GM12878 (cell line): ENCODE data around the gene CORO2B. TPM values are rescaled to one million over a fixed set of nuclear protein-coding genes. Genes with fewer than 3 reads are reported as not detected.

Experiments used
- ATAC-seq: fragments of 200-7000 bp; cut with Tn5 transposase; 3 replicates; pipeline ENCODE4 v1.9.1; 2020; ENCODE audit warnings: mild to moderate bottlenecking, moderate library complexity
- BruUV-seq: library from RNA; stranded (reverse); fragments of 400-500 nt; replicated peaks from 2 replicates; lab custom pipeline; 2021; lab: Mats Ljungman, UMichigan
- CTCF ChIA-PET: fragments of 300-600 bp; sonication (Branson Sonifier 250); formaldehyde crosslinking; extraction: SDS; loops from one replicate; lab custom pipeline; 2021; ENCODE audit warnings: inconsistent platforms; lab: Yijun Ruan, JAX
- POLR2A ChIA-PET: fragments of 350-600 bp; formaldehyde crosslinking; extraction: SDS; loops from one replicate; lab custom pipeline; 2021; ENCODE audit warnings: inconsistent platforms; lab: Charles Lee
- RAD21 ChIA-PET: fragments of 300-600 bp; sonication (Branson Sonifier 250); formaldehyde crosslinking; loops from one replicate; lab custom pipeline; 2023; ENCODE audit warnings: antibody characterized with exemption; ENCODE audit not compliant: unreplicated experiment; lab: Charles Lee
- SMC1A ChIA-PET: fragments of 300-600 bp; sonication (Branson Sonifier 250); formaldehyde crosslinking; loops from one replicate; lab custom pipeline; 2023; ENCODE audit not compliant: unreplicated experiment, uncharacterized antibody; lab: Charles Lee
- DNase-seq: peaks from one replicate; pipeline ENCODE4 v3.0.0-alpha.2; 2011; ENCODE audit warnings: low read depth, low spot score
- FAIRE-seq: peaks from 3 replicates; lab custom pipeline; 2011; peaks lifted over from hg19 to GRCh38; lab: Jason Lieb, UNC
- H2AFZ ChIP-seq: 2 replicates; pipeline ENCODE4 v1.6.0; 2011; ENCODE audit warnings: low read depth, low read length, control low read depth; ENCODE audit not compliant: control insufficient read depth
- H3K27ac ChIP-seq: 2 replicates; pipeline ENCODE4 v1.5.1; 2011; ENCODE audit warnings: control low read depth; ENCODE audit not compliant: control insufficient read depth, insufficient read depth
- H3K27me3 ChIP-seq, 2 experiments: replicated peaks in 1 of 2; 2 replicates each; pipeline versions ENCODE4 v1.6.0 to v1.6.1; 2011; ENCODE audit warnings: low read length in 1 of 2; ENCODE audit not compliant: control insufficient read depth in 2 of 2, insufficient read depth in 2 of 2
- H3K36me3 ChIP-seq, 2 experiments: 2 replicates each; pipeline ENCODE4 v1.5.1; 2011; ENCODE audit warnings: low read length in 1 of 2; ENCODE audit not compliant: control insufficient read depth in 2 of 2, insufficient read depth in 2 of 2
- H3K4me1 ChIP-seq: 2 replicates; pipeline ENCODE4 v1.6.1; 2011; ENCODE audit warnings: mild to moderate bottlenecking, low read length, moderate library complexity, mixed read lengths; ENCODE audit not compliant: control insufficient read depth, insufficient read depth
- H3K4me2 ChIP-seq: 2 replicates; pipeline ENCODE4 v1.6.0; 2011; ENCODE audit warnings: control low read depth; ENCODE audit not compliant: control insufficient read depth, insufficient read depth
- H3K4me3 ChIP-seq: fragments of 200-600 bp; sonication (generic); 2 replicates; pipeline ENCODE4 v1.5.1; 2016
- H3K79me2 ChIP-seq: 2 replicates; pipeline ENCODE4 v1.6.0; 2011; ENCODE audit warnings: low read length; ENCODE audit not compliant: control insufficient read depth, insufficient read depth
- H3K9ac ChIP-seq: 2 replicates; pipeline ENCODE4 v1.8.0; 2011; ENCODE audit warnings: low read length, control low read depth, mixed read lengths; ENCODE audit not compliant: control insufficient read depth, insufficient read depth
- H3K9me3 ChIP-seq: replicated peaks from 3 replicates; pipeline ENCODE4 v1.5.1; 2011; ENCODE audit warnings: mild to moderate bottlenecking, low read length; ENCODE audit not compliant: control insufficient read depth, insufficient read depth
- H4K20me1 ChIP-seq: 2 replicates; pipeline ENCODE4 v1.6.0; 2011; ENCODE audit not compliant: control insufficient read depth, insufficient read depth
- CHD2 ChIP-seq: IDR thresholded peaks from 2 replicates; pipeline ENCODE4 v1.6.1; 2011; ENCODE audit warnings: low read depth, low read length, improper control_type of control experiment, borderline replicate concordance
- EZH2 ChIP-seq: IDR thresholded peaks from 2 replicates; pipeline ENCODE4 v1.6.1; 2012; ENCODE audit warnings: low read depth, mild to moderate bottlenecking, control low read depth, inconsistent platforms, low read length, borderline replicate concordance; ENCODE audit not compliant: control insufficient read depth
- FOXK2 ChIP-seq: fragments of 450-650 bp; IDR thresholded peaks from 2 replicates; pipeline ENCODE4 v1.6.1; 2017; ENCODE audit warnings: mild to moderate bottlenecking, moderate library complexity
- NKRF ChIP-seq: fragments of 450-650 bp; conservative IDR thresholded peaks from 2 replicates; pipeline ENCODE4 v1.6.1; 2017; ENCODE audit warnings: mild to moderate bottlenecking, moderate library complexity
- POU2F2 ChIP-seq: IDR thresholded peaks from 3 replicates; pipeline ENCODE4 v1.6.1; 2011; ENCODE audit warnings: low read depth, mild to moderate bottlenecking, low read length, borderline replicate concordance
- PRDM15 ChIP-seq: fragments of 450-650 bp; formaldehyde crosslinking; IDR thresholded peaks from 2 replicates; pipeline ENCODE4 v1.4.0; 2020; ENCODE audit warnings: mild to moderate bottlenecking, moderate library complexity
- SMAD1 ChIP-seq: fragments of 450-650 bp; IDR thresholded peaks from 2 replicates; pipeline ENCODE4 v1.6.1; 2018; ENCODE audit warnings: mild to moderate bottlenecking, low read depth; ENCODE audit not compliant: partially characterized antibody
- SMARCA5 ChIP-seq: fragments of 450-650 bp; IDR thresholded peaks from 2 replicates; pipeline ENCODE4 v1.6.1; 2017; ENCODE audit warnings: mild to moderate bottlenecking
- ZZZ3 ChIP-seq: IDR thresholded peaks from 2 replicates; pipeline ENCODE4 v1.6.1; 2011; ENCODE audit warnings: low read depth; ENCODE audit not compliant: control insufficient read depth, insufficient read length
- WGBS: methylation state at CpG from one replicate; pipeline ENCODE4 v1.1.6; 2016; ENCODE audit warnings: low lambda C conversion rate; ENCODE audit not compliant: insufficient replicate concordance, insufficient coverage; ENCODE audit errors: missing lambda C conversion rate; 5-methylcytosine and 5-hydroxymethylcytosine counted together
- in situ Hi-C: fragments of 300-500 bp; cut with MboI; formaldehyde crosslinking; loops from 9 replicates; pipeline ENCODE4 v1.14.3; 2018; ENCODE audit warnings: mixed read lengths
- intact Hi-C: fragments of 100-400 bp; cut with micrococcal nuclease; formaldehyde crosslinking; loops from one replicate; pipeline ENCODE4 v1.14.2; 2022; ENCODE audit not compliant: unreplicated experiment
- polyA plus RNA-seq, 11 experiments: library from polyadenylated mRNA; depleted of rRNA in 4 of 11; unstranded in 6 of 11; stranded (reverse) in 5 of 11; fragments of >200 nt; fragmentation: Nextera tagmentation in 4 of 11; fragmentation: Illumina TruSeq in 1 of 11; extraction: Ambion mirVana in 4 of 11; extraction: Trizol in 1 of 11; gene quantifications; 1 replicate in 1 of 11; 2 replicates in 10 of 11; pipeline versions ENCODE4 v1.2.1 to v1.2.3, GENCODE V29; 2011 to 2016; ENCODE audit warnings: inconsistent platforms in 2 of 11, missing spikeins in 2 of 11, low read depth in 1 of 11
- total RNA-seq, 4 experiments: library from RNA; depleted of rRNA in 3 of 4; stranded (reverse); fragments of >200 nt in 3 of 4; fragmentation: Illumina TruSeq in 1 of 4; extraction: Trizol in 1 of 4; gene quantifications; 2 replicates each; pipeline versions ENCODE4 v1.2.1 to v1.2.3, GENCODE V29; 2013 to 2021

The CORO2B gene
- total and polyA plus RNA-seq, 10 of the 15 experiments (the other 5 are each of a cell fraction or from before 2014, with no cell fraction given) = 0.05 to 0.73 (median 0.13) TPM; not detected in 4

GRCh38 chr15:68587769-68588385 lies 9.1 kb downstream of the CORO2B start:
- no peaks in the 10 kb centered on the region for H3K36me3 ChIP-seq
- intact Hi-C loops = no loop called here
- WGBS = 1% methylated on average over 4 of the region's 4 CpGs
- peaks cover 3 to 5% of the 10 kb centered on the region in 2 experiments; a peak in 3 of 4 replicates for H3K27me3 ChIP-seq
- no peak overlapping the region for H3K4me3 ChIP-seq
- TF ChIP-seq EZH2 (no peak), FOXK2 (no peak), POU2F2 (no peak), CHD2 (no peak)
- no peaks in the 10 kb centered on the region for H3K9me3 ChIP-seq
- RAD21 ChIA-PET = no interaction called here
- H3K9ac ChIP-seq = no peak overlapping the region
- CTCF ChIA-PET = no interaction called here
- no TSS peak for BruUV-seq
- in situ Hi-C loops = no loop called here
- POLR2A ChIA-PET = no interaction called here
- H4K20me1 ChIP-seq = no peaks in the 10 kb centered on the region
- FAIRE-seq (no peak), ATAC-seq (no peak), DNase-seq (no peak)
- SMC1A ChIA-PET = no interaction called here
- no peak overlapping the region for H3K4me2 ChIP-seq
- no peak overlapping the region for H3K27ac ChIP-seq
- no peak overlapping the region for H2AFZ ChIP-seq
- H3K79me2 ChIP-seq = no peaks in the 10 kb centered on the region
- no peaks in the 10 kb centered on the region for H3K4me1 ChIP-seq

GRCh38 chr15:68589053-68589452 lies 10.3 kb downstream of the CORO2B start:
- H3K9me3 ChIP-seq = no peaks in the 10 kb centered on the region
- POLR2A ChIA-PET = no interaction called here
- RAD21 ChIA-PET = no interaction called here
- no TSS peak for BruUV-seq
- intact Hi-C loops (no loop called here), in situ Hi-C loops (no loop called here)
- H2AFZ ChIP-seq = no peak overlapping the region
- ATAC-seq = no peak
- no peak for DNase-seq
- no peaks in the 10 kb centered on the region for H3K4me1 ChIP-seq
- H3K4me3 ChIP-seq = no peak overlapping the region
- H3K9ac ChIP-seq = no peak overlapping the region
- H3K4me2 ChIP-seq = no peak overlapping the region
- H3K36me3 ChIP-seq = no peaks in the 10 kb centered on the region
- CTCF ChIA-PET = interaction anchor here (2.0 kb wide), 1 partner anchor 39 kb away, joined by 4 read pairs; no protein-coding TSS in a partner anchor
- 14% methylated on average over 2 of the region's 2 CpGs for WGBS
- SMC1A ChIA-PET = no interaction called here
- no peak overlapping the region for H3K27ac ChIP-seq
- H3K79me2 ChIP-seq = no peaks in the 10 kb centered on the region
- H4K20me1 ChIP-seq = no peaks in the 10 kb centered on the region
- FAIRE-seq = no peak
- peaks cover 3 to 8% of the 10 kb centered on the region in 2 experiments; a peak in 3 of 4 replicates for H3K27me3 ChIP-seq
- TF ChIP-seq PRDM15 (CRISPR knock-in tag) (no peak), SMAD1 (no peak), NKRF (no peak), SMARCA5 (no peak), ZZZ3 (no peak)
